GM21576 (cell line): ENCODE results near the gene DHX34.
"Not testable (repeated sequence)": the region's sequence is repeated elsewhere in the genome, so short reads cannot be mapped to it uniquely, and the experiment has no call there.

ENCODE experiments used
- ATAC-seq: cut with Tn5 transposase; IDR thresholded peaks from one replicate; pipeline ENCODE4 v1.9.1; 2021; ENCODE audit warnings: mild to moderate bottlenecking, moderate library complexity; ENCODE audit not compliant: unreplicated experiment

The DHX34 gene

GRCh38 chr19:47384533-47384932 lies 35.4 kb downstream of the DHX34 start:
- ATAC-seq: not testable (repeated sequence)

- ATAC-seq: not testable (repeated sequence)
Measured at GRCh38 chr19:47386582-47386981, 37.5 kb downstream of the DHX34 start.

GRCh38 chr19:47387623-47388022 lies 38.5 kb downstream of the DHX34 start:
- not testable (repeated sequence) for ATAC-seq

- ATAC-seq: not testable (repeated sequence)
Measured at GRCh38 chr19:47388721-47389120, 39.6 kb downstream of the DHX34 start.

GRCh38 chr19:47389150-47389556 lies 40.0 kb downstream of the DHX34 start:
- no peak for ATAC-seq

GRCh38 chr19:47390533-47391488 lies 41.7 kb downstream of the DHX34 start:
- ATAC-seq: no peak

GRCh38 chr19:47391510-47392223 lies 42.6 kb downstream of the DHX34 start:
- ATAC-seq: no peak

- ATAC-seq: no peak
Measured at GRCh38 chr19:47398707-47399597, 49.8 kb downstream of the DHX34 start.

GRCh38 chr19:47402504-47402903 lies 53.4 kb downstream of the DHX34 start:
- ATAC-seq: no peak

GRCh38 chr19:47404334-47405196 lies 55.5 kb downstream of the DHX34 start:
- ATAC-seq: no peak

GRCh38 chr19:47405197-47405550 lies 56.1 kb downstream of the DHX34 start:
- ATAC-seq: no peak

- ATAC-seq: no peak
Measured at GRCh38 chr19:47405854-47406417, 56.8 kb downstream of the DHX34 start.

- no peak for ATAC-seq
Measured at GRCh38 chr19:47406711-47407416, 57.7 kb downstream of the DHX34 start.

GRCh38 chr19:47407417-47407774 lies 58.3 kb downstream of the DHX34 start:
- ATAC-seq: no peak

GRCh38 chr19:47408156-47408938 lies 59.2 kb downstream of the DHX34 start:
- ATAC-seq: no peak

- ATAC-seq: no peak
Measured at GRCh38 chr19:47411101-47411500, 62.0 kb downstream of the DHX34 start.

- ATAC-seq: not testable (repeated sequence)
Measured at GRCh38 chr19:47411696-47412095, 62.6 kb downstream of the DHX34 start.

GRCh38 chr19:47413941-47414340 lies 64.8 kb downstream of the DHX34 start:
- no peak for ATAC-seq
